Colonic mucosa (tissue), 4 donors: ENCODE measurements around the gene MAPKAPK3. TPM values are rescaled to one million over a fixed set of nuclear protein-coding genes. Genes with fewer than 3 reads are reported as not detected.

Experiments
- DNase-seq: peaks from one replicate; pipeline ENCODE4 v3.0.0-alpha.2; 2020
- H3K27ac ChIP-seq: fragments of 200-600 bp; one replicate; pipeline ENCODE4 v1.8.0; 2021
- H3K27me3 ChIP-seq: fragments of 200-600 bp; one replicate; pipeline ENCODE4 v1.8.0; 2021
- H3K36me3 ChIP-seq: fragments of 200-600 bp; one replicate; pipeline ENCODE4 v1.8.0; 2021
- H3K4me1 ChIP-seq: fragments of 200-600 bp; one replicate; pipeline ENCODE4 v1.8.0; 2021; ENCODE audit warnings: mild to moderate bottlenecking
- H3K4me3 ChIP-seq: fragments of 200-600 bp; one replicate; pipeline ENCODE4 v1.8.0; 2021
- H3K9ac ChIP-seq, 2 donors: one replicate each; pipeline ENCODE4 v1.7.0; 2013; ENCODE audit warnings: control low read depth in 2 of 2, low read depth in 2 of 2, low read length in 2 of 2
- H3K9me3 ChIP-seq: fragments of 200-600 bp; one replicate; pipeline ENCODE4 v1.8.0; 2021
- intact Hi-C: fragments of 100-400 bp; cut with DNase I; formaldehyde crosslinking; loops from one replicate; pipeline ENCODE4 v1.14.1; 2022
- total RNA-seq, 2 donors: library from RNA; stranded (reverse); fragmentation: NEBNext Ultra II Directional in 1 of 2; extraction: Animal tissue kit (Norgen Biotek cat#: 25700) in 1 of 2; gene quantifications; one replicate each; pipeline ENCODE4 v1.2.1, GENCODE V29; 2021
- TF ChIP-seq, protein P1 (sequence below): fragments of 200-600 bp; IDR thresholded peaks from one replicate; pipeline ENCODE4 v1.8.0; 2022; ENCODE audit warnings: antibody characterized with exemption, mild to moderate bottlenecking
- donor health status: healthy.
- donor health status: DM: no; HTN: no; CAD: no.
- donor health status: DM: no; HTN: no; CAD: no.

MAPKAPK3 gene
- total RNA-seq = 10 to 100 TPM; 27.3 to 45.1 TPM

DNA sequence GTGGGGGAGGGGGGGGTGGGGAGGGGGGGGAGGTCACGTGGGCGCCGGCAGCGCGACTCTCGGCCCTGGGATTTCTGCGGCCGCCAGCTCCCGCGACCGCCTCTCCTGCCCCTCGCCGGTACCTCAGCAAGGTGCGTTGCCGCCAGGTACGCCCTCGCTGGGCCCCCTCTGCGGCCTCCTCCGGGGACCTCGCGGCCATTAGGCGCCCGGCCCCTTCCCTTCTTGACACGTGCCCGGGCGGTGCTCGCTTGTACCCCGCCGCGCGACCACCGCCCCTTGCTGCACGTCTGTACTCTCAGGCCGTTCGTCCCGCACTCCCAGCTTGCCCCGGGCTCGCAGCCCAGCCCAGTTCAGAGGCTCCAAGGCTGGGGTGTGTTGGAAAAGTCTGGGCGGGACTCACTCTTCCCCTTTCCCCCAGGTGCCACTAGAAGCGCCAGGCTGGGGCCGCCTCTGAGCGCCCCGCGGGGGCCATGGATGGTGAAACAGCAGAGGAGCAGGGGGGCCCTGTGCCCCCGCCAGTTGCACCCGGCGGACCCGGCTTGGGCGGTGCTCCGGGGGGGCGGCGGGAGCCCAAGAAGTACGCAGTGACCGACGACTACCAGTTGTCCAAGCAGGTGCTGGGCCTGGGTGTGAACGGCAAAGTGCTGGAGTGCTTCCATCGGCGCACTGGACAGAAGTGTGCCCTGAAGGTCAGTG lies at the start of gene MAPKAPK3:
MAPKAPK3 (plus strand) TSS at position 56 of the 696 bp plus-strand sequence; CDS start at position 471, 415 bp downstream.
- no peaks in the 10 kb centered on the region for H3K36me3 ChIP-seq
- intact Hi-C loops = loop anchor here (5.0 kb wide), 2 partner anchors 695 to 755 kb away; no protein-coding TSS in a partner anchor
- peak; percentile 71 for DNase-seq

DNA sequence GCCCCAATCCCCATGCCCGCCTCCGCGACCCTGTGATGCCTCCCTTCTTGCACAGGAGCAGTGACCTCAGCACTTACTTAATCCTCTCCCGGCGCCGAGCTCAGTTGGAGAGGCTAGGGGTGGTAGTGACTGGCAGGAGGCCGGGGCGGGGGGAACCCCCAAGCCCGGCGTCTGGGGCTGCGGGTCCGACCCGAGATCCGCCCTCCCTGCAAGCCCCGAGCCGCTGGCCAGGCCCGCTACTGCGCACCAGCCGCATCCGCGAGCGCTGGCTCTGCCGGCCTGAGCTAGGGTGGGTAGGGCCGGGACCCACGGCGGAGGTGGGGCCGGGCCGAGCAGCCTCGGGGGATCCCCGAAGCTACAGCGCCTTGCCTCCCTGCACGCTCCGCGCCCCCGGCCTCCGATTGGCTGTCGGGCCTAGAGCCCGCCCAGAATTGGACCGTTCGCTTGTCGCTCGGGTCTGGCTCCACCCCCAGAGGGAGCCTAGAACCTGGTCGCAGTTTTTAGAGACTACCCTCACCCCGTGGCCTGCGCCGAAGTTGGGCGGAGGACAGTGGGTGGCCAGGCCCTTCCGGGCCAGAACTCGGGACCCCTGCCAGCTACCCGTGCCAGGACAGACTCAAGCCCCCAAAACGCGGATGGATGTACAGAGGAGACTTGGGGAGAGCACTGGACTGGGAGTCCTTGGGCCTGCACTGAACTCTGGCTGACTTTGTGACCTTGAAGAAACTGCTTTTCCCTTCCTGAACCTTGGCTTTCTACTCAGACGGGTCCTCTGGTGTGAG lies 49.4 kb upstream of the MAPKAPK3 start, which contains the start of gene C3orf18:
C3orf18 (minus strand) TSS at position 362 of the 782 bp plus-strand sequence. CDS start 2,048 bp downstream, outside the sequence.
- Histone ChIP-seq H3K36me3 (no peaks in the 10 kb centered on the region), H3K4me3 (peak within 1 kb of the TSS; percentile 54), H3K27me3 (no peaks in the 10 kb centered on the region), H3K9ac (peak within 1 kb of the TSS; percentile 38 to 73), H3K27ac (peak within 1 kb of the TSS; percentile 82), H3K4me1 (no peaks in the 10 kb centered on the region), H3K9me3 (no peaks in the 10 kb centered on the region)
- intact Hi-C loops = no loop called here
- peak; percentile 94 for DNase-seq
- TF ChIP-seq, protein P1, sequence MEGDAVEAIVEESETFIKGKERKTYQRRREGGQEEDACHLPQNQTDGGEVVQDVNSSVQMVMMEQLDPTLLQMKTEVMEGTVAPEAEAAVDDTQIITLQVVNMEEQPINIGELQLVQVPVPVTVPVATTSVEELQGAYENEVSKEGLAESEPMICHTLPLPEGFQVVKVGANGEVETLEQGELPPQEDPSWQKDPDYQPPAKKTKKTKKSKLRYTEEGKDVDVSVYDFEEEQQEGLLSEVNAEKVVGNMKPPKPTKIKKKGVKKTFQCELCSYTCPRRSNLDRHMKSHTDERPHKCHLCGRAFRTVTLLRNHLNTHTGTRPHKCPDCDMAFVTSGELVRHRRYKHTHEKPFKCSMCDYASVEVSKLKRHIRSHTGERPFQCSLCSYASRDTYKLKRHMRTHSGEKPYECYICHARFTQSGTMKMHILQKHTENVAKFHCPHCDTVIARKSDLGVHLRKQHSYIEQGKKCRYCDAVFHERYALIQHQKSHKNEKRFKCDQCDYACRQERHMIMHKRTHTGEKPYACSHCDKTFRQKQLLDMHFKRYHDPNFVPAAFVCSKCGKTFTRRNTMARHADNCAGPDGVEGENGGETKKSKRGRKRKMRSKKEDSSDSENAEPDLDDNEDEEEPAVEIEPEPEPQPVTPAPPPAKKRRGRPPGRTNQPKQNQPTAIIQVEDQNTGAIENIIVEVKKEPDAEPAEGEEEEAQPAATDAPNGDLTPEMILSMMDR = no peak

More for the DNA sequence above, at the start of gene MAPKAPK3:
- Histone ChIP-seq H3K27me3 (no peaks in the 10 kb centered on the region), H3K27ac (peak within 1 kb of the TSS; percentile 93), H3K4me3 (peak within 1 kb of the TSS; percentile 88), H3K9me3 (no peaks in the 10 kb centered on the region), H3K9ac (peak within 1 kb of the TSS; percentile 79 to 85), H3K4me1 (peaks cover 14% of the 10 kb centered on the region)
- TF ChIP-seq, protein P1 = no peak

DNA sequence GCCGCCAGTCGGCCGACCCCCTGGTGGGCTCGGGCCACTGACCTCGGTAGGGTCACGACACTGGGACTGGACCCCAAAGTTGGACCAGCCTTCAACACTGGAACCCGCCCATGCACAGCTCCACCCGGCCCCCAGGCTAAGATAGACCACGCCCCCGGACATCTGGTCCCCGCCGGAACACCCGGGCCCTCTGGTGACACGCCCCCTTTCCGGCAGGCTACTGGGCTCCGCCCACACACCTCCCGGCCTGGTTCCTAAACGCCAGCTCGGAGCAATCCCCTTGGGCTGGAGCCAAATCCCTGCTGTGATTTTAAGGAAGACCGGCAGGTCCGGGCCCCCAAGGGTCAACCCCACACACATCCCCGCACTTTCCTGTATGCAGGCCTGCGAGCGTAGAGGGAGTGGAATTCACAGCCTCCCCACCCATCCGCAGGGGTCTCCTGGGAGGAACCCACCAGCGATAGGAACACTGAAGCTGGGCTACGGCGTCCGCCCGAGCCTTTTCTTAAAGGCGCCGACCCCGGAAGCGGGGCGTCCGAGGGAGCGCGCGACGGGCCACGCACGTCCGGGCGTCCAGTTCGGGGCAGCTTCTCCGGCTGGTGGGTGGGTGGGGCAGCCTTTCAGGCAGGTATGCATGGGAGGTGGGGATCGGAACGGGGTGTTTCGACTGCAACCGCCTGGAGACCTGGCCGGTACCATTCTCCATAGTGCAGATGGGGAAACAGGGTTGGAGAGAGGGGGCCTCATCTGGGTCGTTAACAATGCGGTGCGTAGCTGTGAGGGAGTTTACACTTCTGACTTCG lies 47.8 kb upstream of the MAPKAPK3 start, which contains the start of gene HEMK1:
HEMK1 (plus strand) TSS at position 576 of the 803 bp plus-strand sequence. CDS start 1,583 bp downstream, outside the sequence.
- Histone ChIP-seq H3K27me3 (no peaks in the 10 kb centered on the region), H3K4me3 (peak within 1 kb of the TSS; percentile 73), H3K27ac (peak within 1 kb of the TSS; percentile 82), H3K4me1 (no peaks in the 10 kb centered on the region), H3K9ac (peak within 1 kb of the TSS; percentile 86 to 96), H3K9me3 (no peaks in the 10 kb centered on the region), H3K36me3 (no peaks in the 10 kb centered on the region)
- TF ChIP-seq, protein P1 = no peak
- intact Hi-C loops = no loop called here
- peak; percentile 99 for DNase-seq

DNA sequence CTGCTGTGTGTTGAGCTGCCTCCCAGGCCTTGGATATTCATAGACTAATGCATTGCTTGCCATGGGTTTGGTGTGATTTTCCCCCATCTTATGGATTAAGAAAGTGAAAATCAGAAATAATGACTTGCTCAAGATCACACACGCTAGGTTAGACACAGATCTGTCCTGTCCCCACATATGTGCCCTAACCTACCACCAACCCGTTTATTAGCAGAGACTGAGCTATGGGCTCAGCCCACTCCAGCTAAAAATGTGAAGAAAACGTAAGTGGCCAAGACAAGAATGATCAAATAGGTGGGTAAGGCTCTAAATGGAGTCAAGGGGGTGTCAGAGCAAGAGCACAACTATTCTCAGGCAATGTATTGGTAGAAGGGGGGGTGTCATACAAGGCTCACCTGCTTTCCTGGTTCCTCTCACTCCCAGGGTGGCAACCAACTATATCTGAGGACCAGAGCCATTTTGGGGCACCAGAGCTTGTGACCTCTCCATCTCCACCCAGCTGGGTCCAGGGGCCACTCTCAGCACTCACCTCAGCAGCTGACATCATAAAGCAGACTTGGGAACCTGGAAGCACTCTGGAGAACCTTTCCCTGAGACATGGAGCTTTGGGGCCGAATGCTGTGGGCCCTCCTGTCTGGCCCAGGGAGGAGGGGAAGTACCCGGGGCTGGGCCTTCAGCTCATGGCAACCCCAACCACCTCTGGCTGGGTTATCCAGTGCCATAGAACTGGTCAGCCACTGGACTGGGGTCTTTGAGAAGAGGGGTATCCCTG lies 46.3 kb upstream of the MAPKAPK3 start:
- Histone ChIP-seq H3K9ac (peak overlapping the region in 1 of 2 donors; percentile 96), H3K27ac (no peak overlapping the region), H3K27me3 (no peaks in the 10 kb centered on the region), H3K9me3 (no peaks in the 10 kb centered on the region), H3K4me1 (no peaks in the 10 kb centered on the region), H3K36me3 (no peaks in the 10 kb centered on the region), H3K4me3 (no peak overlapping the region)
- intact Hi-C loops = loop anchor here (2.0 to 5.0 kb wide), 2 partner anchors 42 to 807 kb away; no protein-coding TSS in a partner anchor
- TF ChIP-seq, protein P1 = no peak
- no peak for DNase-seq
